GM19467 (cell line): ENCODE measurements around the gene ASTN2.
"Not testable (repeated sequence)": the region's sequence is repeated elsewhere in the genome, so short reads cannot be mapped to it uniquely, and the experiment has no call there.

ENCODE experiments used
- ATAC-seq: cut with Tn5 transposase; IDR thresholded peaks from one replicate; pipeline ENCODE4 v1.9.1; 2021; ENCODE audit warnings: mild to moderate bottlenecking, moderate library complexity; ENCODE audit not compliant: unreplicated experiment

Gene ASTN2

DNA sequence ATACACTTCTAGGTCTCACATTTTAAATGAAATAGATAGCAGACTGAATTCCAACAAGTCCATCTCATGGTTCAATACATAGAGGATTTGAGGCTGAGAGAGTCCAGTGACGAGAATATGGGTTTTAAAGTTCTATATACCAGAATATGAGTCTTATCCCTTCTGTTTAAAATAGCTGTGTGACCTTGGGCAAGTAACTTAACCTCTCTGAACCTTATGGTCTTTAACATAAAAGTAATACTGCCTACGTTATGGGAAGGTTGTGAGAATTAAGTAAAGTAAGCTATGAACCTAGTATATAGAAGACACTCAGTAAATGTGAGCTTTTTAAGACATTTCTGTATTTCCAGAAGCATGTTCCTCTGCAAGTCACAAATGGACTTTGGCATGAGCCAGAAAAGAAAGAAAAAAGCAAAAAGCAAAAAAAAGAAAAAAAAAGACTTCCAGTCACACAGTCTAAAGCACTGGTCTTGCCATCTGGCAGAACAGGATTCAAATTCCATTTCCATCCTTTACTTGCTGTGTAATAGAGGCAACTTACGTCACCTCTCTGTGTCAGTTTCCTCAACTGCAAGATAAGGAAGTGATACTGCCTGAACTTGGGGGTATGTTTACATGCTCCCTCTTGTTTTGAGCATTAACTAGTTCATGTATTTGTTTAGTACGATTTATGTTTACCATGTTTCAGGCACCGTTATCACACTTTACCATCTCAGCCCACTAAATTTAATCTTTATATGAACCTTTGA, 479.5 kb downstream of the ASTN2 start:
- ATAC-seq: no peak

DNA sequence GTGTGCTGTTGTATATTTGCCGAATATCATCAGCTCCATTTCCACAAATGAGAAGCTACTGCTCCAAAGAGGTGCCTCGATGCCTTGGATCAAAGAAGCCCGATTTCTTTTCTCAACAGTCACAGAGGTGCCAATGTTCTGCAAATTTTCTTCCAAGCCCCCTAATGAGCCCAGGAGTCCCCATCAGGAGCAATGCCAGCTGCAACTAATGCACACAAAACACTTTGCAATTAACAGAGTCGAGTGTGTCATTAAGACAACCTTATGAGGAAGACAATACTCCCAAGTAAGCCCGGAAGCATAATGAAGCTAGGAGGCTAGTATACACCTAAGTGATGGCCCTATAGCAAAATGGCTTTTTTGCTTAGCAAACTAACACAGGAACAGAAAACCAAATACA, 480.7 kb downstream of the ASTN2 start:
- ATAC-seq: no peak

- ATAC-seq: no peak
These were observed 481.6 kb downstream of the ASTN2 start for GRCh38 chr9:116933251-116933650.

DNA sequence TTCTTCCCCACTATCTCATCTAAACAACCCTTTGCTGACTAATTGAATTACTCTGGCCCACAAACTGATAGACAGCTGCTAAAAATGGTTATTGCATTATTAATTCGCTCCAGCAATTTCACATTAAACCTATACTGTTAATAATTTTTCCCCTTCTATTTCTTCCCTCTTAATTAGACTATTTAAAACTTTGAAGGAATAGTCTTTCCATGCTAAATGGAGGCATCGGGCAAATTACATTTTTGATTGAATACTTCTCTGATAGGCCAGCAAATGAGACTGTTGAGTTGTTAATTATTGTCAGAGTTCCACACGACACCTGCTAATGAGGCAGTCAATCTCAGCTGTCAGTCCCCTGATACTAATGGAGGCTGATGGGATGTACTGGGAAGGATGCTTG, 485.2 kb downstream of the ASTN2 start:
- ATAC-seq: no peak

- ATAC-seq: no peak
These were observed 486.0 kb downstream of the ASTN2 start for GRCh38 chr9:116928884-116929283.

- no peak for ATAC-seq
These were observed 486.6 kb downstream of the ASTN2 start for GRCh38 chr9:116928289-116928688.

DNA sequence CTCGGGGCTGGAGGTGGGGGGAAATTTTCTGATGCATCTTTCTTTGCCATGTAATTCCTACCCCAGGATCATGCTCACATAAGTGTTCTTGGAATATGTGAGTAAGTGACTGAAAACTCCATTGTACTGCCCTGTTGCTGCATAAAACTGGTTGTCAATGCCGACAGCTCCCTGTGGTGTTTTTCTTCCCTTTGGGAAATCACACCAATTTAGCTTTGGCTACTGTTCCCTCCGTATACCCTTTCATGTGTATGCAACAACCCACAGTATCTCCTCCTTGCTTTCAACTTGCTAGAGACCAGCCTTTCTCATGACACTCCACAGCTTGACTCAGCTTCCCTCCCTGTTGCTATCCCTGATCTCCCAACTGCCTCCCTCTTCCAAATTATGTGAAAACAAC, 487.1 kb downstream of the ASTN2 start:
- no peak for ATAC-seq

DNA sequence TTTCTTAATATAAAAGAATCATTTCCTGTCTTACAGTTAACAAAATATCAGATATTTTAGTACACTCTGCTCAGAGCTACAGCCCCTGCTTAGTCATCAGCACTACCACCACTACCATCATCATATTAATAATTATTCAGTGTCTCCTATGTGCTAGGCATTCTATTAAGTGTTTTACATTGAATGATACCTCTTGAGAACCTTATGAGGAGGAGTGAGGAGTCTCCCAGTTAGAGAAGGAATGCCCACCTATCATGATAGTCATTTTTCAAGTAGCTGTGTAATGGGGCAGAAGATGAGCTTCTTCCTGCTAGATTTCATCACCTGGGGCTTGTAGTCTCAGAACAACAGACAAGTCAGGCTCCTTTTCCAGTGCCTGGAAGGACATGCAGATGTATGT, 489.7 kb downstream of the ASTN2 start:
- ATAC-seq: no peak

- ATAC-seq: no peak
These were observed 490.3 kb downstream of the ASTN2 start for GRCh38 chr9:116924462-116925110.

DNA sequence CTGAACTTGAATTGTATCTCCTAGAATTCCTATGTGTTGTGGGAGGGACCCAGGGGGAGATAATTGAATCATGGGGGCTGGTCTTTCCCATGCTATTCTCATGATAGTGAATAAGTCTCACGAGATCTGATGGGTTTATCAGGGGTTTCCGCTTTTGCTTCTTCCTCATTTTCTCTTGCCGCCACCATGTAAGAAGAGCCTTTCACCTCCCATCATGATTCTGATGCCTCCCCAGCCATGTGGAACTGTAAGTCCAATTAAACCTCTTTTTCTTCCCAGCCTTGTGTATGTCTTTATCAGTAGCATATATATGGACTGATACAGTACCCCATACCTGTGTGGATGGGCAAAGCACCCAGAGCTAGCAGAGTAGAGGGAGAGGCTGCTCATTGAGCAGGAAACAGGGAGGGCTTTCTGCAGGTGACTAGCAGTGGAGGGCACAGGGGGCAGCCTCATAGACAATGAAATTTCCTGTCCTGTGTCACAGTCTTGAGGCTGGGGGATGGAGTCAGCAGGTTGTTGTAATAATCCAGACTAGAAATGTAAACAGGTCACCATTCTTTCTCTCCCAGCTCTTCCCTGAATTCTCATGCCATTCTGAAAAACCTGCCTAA, 496.9 kb downstream of the ASTN2 start:
- not testable (repeated sequence) for ATAC-seq

- ATAC-seq: no peak
These were observed 501.3 kb downstream of the ASTN2 start for GRCh38 chr9:116913536-116913935.

GRCh38 chr9:116910201-116910600, 504.7 kb downstream of the ASTN2 start:
- no peak for ATAC-seq

DNA sequence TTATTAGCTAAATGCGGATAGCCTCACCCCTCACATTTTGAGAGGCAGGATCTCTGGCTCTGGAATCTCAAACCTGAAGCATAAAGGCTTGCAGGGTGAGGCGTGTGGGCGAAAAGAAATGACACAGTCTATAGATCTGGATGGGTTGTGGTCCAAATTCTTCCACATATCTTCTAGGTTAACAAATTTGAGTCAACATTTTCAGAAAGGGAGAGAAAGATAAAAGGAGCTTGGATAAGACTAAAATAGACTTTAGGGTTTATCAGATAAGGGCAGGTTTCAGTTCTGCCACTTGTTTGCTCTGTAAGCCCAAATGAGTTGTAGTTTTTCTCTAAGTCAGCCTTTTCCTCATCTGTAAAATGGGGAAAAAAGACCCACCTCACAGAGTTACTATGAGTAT, 506.9 kb downstream of the ASTN2 start:
- ATAC-seq: no peak

GRCh38 chr9:116905171-116905588, 509.7 kb downstream of the ASTN2 start:
- ATAC-seq: no peak

DNA sequence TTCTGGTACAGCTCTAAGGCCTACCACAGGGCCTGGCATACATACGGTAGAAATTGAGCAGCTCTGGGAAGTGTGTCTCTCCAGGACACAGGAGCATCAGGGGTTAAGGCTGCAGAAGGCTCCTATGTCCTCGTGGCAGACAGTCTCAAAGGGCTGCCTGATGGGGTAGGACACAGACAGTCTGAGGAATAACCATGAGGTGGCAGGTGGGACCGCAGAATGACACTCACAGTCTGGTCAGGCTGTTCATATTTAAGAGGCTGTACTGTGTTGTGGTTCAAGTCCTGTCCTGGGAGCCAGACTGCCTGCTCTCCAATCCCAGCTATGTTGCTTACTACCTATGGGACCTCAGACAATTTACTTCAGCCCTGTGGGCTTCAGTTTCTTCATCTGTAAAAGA, 510.7 kb downstream of the ASTN2 start:
- ATAC-seq: no peak

- no peak for ATAC-seq
These were observed 513.6 kb downstream of the ASTN2 start for GRCh38 chr9:116901260-116901659.

DNA sequence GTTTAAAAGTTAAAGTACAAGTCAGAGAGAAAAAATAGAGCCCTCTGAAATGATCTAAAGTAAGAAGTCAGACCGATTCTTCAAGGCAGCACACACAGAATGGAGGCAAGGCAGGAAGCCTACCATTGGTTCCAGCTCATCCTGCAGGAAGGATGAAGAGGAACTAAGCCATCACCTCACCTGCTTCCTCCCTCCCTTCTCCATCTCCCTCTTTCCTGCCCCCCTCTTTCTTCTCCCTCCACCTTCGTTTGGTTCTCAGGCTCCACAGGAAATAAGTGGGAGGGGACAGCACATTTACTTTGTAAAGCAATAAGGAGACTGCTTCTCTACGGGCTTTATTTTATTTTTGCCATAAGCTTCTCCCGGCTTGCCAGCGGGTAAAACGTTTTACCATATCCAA, 514.3 kb downstream of the ASTN2 start:
- no peak for ATAC-seq

- no peak for ATAC-seq
These were observed 514.9 kb downstream of the ASTN2 start for GRCh38 chr9:116900007-116900367.

- ATAC-seq: no peak
These were observed 515.4 kb downstream of the ASTN2 start for GRCh38 chr9:116899337-116900006.

DNA sequence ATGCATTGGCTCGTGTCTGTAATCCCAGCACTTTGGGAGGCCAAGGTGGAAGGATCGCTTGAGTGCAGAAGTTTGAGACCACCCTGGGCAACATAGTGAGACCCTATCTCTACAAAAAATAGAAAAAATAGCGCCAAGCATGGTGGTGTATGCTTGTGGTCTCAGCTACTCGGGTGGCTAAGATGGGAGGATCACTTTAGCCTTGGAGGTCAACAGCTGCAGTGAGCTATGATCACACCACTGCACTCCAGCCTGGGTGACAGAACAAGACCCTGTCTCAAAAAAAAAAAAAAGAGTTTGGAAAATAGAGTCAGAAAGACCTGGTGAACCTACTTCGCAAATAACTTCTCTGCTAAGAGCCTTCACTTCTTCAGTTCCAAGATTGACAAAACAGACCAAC, 516.7 kb downstream of the ASTN2 start:
- not testable (repeated sequence) for ATAC-seq

DNA sequence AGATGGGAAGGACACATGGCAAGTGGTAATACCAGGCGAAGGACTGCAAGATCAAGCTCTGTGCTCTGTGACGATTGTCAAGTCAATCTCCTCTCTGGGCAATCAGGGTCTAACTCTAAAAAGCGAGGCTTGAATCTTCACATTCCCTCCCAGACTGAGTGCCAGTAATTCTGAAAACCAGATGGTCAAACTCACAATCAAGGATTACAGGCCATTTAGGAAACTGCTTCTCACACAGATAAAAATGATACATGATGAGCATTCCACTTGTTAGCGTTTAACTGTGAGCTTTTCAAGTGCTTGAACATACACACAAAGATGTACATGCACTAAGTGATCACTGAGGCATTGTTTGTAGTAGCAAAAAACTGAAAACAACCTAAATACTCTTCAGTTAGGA, 517.7 kb downstream of the ASTN2 start:
- no peak for ATAC-seq

DNA sequence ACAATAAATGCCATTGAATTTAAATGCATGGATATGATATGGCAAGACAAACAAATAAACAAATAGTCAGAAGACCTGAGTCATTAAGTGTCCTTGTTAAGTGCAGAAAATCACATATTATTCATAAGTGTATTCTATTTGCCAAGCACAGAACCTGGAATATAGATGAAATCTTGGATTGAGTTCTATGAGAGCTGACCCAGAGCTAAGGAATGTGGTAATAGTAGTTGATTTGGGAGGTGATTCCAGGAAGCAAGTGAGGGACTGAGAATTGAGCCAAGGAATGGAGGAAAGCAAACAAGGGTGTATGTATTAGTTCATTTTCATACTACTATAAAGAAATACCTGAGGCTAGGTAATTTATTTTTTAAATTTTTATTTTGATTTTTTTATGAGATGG, 518.9 kb downstream of the ASTN2 start:
- ATAC-seq: no peak
